ENCODE measurements around the gene SFMBT1.
"Not testable (repeated sequence)": the region's sequence is repeated elsewhere in the genome, so short reads cannot be mapped to it uniquely, and the experiment has no call there.

Gene SFMBT1

DNA sequence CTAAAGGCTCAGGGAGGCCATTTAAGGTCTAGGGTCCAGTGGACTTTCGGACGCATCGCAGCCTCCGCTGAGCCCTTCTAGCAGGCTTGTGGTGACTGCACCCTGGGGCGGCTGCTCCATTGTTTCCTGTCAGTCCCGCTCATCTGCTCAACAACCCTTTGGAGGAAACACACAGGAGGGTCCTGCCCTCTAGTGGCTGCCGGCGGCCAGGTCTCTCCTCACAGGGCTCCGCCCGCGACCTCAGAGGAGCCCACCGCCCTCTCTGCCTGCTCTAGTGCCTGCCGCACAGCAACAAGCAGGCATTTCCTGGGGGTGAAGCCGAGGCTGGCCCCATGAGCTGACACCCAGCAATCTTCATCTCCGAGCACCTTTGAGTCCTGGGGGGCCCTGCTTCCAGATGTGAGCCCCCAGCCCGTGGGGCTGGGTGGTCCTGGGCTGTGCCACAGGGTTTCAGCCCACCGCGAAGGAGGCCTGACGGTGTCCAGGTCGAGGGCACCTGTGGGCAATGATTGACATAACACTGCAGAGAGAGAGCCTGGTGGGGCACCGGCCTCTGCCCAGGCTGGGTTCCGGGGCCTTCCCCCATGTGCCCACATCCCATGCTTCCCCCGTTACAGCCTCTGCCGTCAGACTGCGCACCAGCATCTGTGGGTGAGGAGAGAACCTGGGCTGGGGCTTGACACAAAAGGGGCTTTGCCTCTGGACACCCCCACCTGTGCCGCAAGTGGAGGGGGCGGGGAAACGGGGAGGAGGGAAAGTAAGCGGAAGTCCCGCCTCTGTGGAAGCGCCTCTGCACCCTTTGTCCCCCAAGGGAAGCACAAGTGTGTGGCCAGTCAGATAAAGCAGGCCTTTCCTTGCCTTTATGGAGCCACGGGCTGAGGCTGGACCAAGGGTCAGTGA is 27.0 kb upstream of the SFMBT1 start:
- DNase-seq (ENCODE audit: low read depth in 2 of 2): peak; percentile 62 to 72

DNA sequence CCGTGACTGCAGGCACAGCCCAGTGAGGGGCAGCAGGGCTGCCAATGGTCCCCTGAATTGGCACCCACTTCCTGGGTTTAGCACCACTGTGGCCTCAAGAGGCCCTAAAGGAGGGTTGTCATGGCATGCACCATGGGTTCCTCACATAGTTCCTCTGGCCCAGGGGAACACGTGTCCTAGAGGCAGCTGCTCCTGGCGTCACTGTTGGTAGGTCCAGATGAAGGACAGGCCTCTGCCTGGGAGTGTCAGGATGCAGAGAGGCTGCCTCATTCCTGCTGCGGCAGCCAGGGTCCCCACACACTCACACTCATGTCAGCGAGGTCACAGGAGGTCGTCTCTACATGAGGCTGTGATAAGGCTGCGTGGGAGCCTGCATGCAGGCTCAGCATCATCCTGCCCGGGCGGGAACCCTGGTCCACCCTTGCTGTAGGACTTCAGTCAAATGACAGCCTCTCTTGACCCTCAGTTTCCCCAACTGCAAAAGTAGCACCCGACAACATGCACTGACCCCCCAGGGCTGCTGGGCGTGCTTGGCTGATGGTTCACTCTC is 26.1 kb upstream of the SFMBT1 start:
- no peak for DNase-seq (ENCODE audit: low read depth in 2 of 2)

DNA sequence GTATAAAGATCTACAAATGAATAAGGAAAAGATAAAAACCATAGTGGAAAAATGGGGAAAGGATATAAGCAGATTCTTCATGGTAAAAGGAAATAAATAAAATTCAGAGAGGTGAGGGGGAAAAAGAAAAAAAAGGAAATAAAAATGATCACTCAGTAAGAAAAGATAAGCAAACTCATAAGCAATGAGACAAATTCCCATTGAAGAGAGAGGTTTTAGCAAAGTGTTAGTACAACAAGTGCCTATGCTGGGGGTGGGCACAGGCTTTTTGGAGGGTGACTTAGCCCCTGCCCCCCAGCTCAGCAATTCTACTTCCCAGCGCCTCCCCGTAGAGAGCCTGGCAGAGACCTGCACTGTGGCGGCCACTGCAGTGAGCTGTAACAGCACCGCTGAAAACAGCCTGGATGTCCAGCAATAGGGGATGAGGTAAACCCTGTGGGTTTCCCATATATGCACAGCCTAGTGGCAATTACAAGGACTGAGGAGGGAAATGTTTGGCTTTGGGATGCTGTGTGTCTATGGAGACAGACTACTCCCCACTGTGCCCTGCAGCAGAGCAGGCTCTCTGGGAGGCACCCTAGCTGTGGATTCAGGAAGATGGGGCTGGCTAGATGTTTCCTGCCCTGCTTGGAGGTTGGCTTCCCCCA is 23.7 kb upstream of the SFMBT1 start:
- DNase-seq (ENCODE audit: low read depth in 2 of 2): no peak

DNA sequence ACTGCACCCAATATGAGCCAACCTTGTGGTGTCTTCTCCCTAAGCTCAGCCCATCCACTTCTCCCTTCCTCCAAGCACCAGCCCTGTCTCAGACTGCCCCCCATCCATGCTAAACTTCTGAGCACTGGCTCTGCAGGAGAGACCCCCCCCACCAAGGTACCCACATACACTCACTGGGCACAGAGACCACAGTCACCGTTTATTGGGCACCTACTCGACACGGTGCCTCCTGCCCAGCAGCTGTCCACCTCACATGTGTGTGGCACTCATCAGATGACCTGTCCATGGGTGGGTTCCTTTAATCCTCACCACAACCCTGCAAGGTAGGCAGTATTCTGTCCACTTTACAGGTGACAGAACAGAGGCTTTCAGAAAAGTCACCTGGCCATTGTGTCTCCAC is 22.3 kb upstream of the SFMBT1 start:
- DNase-seq (ENCODE audit: low read depth in 2 of 2): no peak

DNA sequence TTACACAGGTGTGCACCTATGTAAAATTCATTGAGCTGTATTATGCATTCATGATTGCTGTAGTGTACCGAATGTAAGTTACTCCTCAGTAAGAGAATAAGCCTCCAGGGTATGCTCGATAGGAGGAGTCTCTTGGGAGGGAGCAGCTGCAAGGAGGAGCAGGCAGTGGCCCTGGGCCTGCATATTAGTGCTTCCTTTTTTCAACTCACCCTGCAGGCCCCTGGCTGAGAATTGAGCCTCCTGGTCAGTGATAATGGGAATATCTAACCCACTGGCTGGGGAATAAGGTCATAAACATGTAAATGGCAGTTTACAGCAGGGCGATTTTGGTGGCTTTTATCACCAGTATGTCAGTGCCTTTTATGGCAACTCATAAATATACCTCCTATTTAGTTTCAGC is 21.7 kb upstream of the SFMBT1 start:
- DNase-seq (ENCODE audit: low read depth in 2 of 2): no peak

DNA sequence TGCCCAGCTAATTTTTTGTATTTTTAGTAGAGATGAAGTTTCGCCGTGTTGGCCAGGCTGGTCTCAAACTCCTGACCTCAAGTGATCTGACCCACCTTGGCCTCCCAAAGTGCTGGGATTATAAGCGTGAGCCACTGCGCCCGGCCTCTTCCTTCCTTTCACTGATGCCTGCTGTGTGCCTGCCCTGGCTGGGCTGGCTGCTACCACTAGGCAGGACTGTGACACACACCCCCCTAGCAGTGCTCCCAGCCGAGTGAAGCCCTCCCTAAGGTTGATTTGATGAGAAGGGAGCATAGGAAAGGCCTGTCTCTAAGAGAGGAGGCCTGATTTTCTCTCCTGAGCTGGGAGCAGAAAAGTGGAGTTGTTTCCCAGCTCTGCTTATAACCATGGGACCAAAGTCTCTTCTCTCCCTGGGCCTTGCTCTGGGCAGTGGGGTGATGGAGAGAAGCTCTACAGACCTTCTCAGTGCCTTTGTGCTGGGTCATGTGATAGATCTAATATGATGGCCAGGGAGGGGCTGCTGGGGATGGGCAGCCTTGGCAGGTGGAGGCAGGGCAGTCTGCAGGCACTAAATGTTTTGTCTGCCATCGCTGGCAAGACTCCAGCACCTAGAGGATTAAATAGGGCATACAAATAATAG is 20.1 kb upstream of the SFMBT1 start:
- no peak for DNase-seq (ENCODE audit: low read depth in 2 of 2)

DNA sequence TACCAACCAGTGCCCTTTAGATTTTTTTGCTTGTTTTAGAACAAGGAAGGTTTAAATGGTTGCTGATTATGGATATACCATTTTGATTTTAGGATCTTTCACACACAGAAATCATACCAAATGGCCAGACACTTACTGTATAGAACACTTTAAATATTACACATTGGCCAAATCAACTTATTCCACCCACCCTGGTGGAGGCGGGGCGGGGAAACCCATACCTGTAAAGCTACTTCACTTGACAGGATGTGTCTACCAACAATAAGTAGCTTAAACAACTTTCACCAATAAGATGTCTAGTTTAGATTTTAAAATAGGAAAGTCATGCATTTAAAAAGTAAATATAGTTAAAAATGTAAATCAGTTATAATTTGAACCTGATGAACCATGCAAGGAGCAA is 17.0 kb upstream of the SFMBT1 start:
- no peak for DNase-seq (ENCODE audit: low read depth in 2 of 2)

DNA sequence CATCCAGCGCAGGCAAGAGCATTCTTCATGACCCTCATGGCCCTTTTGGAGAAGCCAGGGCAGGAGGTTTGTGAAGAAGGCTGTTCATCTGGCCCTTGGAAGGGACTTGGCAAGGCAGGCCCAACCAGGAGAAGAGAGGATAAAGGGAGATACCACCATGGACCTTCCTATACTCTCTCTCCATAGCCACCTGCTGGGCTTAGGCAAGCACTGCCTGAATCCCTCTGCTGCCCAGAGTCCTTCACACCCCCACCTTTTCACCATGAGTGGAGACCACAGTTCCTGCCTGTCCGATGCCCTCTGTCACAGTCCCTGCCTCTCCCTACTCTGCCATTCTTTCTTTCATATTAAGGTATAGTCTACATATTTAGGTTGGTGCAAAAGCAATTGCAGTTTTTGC is 10.6 kb upstream of the SFMBT1 start:
- no peak for DNase-seq (ENCODE audit: low read depth in 2 of 2)

DNA sequence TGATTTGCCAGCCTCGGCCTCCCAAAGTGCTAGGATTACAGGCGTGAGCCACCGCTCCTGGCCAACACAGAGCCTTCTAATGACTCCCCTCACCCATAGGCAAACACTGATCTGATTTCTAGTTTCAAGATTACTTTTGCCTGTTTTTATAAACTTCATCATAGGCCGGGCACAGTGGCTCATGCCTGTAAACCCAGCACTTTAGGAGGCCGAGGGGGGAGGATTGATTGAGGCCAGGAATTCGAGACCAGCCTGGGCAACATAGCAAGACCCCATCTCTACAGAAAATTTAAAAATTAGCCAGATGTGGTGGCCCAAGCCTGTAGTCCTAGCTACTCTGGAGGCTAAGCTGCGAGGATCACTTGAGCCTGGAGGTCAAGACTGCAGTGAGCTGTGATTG is 8.4 kb upstream of the SFMBT1 start:
- DNase-seq (ENCODE audit: low read depth in 2 of 2): not testable (repeated sequence)

DNA sequence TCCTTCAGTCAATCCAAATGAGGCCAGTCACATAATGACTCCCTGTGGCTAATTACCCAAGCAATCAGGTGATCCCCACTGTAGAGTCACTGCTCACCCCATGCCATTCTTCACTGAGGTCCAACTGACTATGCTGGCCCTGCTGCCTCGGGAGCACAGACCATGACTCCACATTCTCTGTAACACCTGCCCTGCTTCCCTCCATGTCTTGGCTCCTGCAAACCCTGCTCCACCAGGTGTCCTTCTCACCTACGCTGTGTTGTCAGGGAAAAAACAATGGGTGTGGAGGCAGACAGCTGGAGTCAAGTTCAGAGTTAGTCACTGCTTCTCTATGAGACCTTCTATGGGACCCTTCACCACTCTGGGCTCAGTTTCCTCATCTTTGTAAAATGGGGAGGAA is 6.1 kb upstream of the SFMBT1 start:
- no peak for DNase-seq (ENCODE audit: low read depth in 2 of 2)

DNA sequence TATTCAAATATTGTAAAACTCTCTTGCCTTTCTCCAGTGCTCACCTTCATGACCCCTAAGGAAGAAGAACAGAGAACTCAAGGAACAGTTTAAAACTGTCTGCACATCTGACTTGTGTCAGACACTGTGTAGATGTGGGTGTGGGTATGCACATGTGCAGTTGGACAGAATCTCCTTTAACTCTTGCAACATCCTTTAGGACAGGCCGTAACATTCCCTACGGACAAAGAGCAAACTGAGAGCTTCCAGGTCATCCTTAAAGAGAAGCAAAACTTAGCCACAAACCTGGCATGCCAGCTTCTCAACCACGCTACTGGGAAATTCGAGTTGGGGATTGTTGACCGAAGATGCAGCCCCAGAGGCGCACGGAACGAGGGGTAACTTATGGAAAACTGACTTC is 4.1 kb upstream of the SFMBT1 start:
- no peak for DNase-seq (ENCODE audit: low read depth in 2 of 2)

DNA sequence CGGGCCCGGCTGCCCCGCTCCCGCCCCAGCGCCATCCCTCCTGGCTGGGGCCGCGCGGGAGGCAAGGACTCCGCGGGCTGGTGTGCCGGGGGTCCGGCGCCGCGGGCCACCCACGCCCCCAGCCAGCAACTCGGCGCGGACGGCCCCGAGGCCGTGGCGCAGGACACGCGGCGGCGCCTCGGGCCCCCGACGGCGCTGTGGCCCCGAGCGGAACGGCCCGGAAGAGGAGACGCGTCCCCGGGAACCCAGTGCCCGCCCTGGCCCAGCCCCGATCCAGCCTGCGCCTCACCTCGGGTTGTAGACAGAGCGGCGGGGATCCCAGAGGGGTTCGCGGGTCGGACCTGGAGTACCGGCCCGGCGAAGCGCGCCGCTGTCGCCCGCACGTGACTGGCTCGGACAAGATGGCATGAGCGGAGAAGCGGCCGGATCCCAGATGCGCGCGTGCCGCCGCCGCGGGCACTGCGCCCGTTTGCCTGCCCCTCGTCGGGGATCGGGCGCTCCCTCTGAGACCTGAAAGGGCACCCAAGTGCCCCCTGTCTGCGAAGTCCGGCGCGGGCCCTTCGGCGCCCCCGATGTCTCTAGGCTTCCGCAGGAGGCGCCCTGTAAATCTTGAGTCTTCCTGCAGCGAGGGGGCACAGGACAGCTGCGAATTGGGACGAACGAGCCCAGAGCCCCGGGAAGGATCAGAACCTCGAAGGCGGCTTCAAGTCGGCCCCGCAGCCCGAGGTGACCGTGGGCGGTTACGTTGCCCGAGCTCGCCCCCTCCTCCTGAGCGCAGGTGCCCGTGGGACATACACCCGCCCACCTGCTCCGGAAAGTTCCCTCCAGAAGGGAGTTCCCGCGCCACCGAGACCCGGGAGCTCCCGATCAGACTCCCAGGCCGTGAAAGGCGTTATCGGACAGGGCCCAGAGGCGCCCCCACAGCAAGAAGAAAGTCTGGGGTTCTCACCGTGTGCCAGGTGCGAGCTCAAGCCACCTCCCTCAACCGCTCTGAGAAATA is 598 bp upstream of the SFMBT1 start:
- peak; percentile 23 to 25 for DNase-seq (ENCODE audit: low read depth in 2 of 2)

DNA sequence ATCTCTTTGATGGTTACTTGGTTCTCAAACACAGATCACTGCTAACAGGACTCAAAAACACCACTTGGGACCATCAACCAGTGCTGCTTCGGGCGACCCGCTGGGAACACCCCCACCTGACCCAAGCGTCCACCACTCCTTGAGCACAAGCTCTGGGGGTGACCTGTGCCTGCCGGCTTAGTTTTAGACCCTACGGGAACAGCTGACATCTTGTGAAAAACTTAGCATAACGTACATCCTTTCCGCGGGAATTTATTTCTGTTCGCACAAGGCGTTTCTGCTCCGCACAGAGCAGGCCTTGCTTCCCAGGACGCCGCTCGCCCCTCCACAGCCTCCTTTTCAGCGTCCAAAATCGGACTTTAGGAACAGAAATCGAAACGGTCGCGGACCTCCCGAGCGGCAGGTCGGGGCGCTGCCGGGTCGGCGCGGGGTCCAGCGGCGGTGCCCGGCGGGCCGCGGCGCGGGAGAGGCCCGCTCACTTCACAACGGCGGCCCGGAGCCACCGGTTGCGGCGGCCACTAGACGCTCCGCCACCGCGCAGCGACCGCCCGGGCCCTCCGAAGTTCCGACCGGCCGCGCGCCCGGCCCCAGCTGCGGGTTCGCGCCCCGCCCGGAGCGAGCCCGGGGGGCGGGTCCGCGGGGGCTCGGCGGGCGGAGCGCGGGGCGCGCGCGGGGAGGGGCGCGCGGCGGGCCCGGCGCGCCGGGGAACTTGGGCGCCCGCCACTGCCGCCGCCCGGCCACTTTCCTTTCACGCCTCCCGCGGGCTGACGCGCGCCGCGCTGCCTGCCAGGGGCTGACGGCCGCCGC is 959 bp downstream of the SFMBT1 start:
- DNase-seq (ENCODE audit: low read depth in 2 of 2): peak in 1 of 2 donors; percentile 29

DNA sequence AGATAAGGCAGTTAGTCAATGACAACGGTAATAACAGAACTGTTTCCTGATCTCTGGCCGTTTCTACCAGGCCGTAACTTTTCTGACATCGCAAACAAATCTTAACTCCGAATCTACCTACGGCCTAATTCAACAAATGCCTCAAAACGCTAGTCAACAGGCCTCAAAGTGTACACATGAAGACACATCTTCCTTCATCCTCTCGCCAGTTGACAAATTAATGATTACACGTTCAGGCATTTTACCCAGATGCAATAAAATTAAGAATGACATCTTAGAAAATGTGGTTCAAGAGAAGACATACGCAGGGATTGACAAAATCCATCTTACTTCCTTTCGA is 1.5 kb downstream of the SFMBT1 start:
- DNase-seq (ENCODE audit: low read depth in 2 of 2): no peak

DNA sequence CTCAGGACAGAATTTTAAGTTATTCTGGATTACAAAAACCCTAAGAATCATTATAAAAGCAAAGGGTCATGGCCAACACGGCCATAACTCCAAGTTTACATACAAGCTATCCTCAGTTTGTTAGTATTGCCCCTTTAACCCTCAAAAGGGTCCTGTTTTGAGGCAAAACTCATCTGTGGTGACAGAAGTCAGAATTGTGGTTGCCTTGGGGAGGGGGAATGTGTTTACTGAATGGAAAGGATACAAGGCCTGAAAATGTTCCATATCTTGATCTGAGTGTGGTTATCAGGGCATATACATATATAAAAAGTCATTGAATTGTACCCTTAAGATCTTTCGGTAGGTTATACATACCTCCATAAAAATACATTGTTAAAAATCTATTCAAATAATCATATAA is 2.1 kb downstream of the SFMBT1 start:
- no peak for DNase-seq (ENCODE audit: low read depth in 2 of 2)

DNA sequence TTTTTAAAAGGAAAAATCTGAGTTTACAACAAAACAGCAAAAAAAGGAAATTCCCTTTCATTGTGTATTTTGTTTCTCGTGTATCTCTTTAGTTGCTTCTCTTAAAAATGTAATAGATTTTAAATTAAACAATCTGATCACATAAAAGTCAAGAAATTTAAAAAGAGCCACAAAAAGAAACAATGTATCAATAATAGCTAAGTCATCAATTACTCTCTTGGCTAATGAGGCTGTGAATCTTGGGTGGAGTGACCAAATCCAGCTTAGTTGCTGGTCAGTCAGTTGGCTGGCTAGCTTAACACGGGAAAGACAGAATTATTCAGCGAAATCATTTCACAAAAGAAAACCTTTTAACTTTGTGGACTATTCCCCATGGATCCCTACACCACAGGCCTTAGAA is 3.2 kb downstream of the SFMBT1 start:
- no peak for DNase-seq (ENCODE audit: low read depth in 2 of 2)

DNA sequence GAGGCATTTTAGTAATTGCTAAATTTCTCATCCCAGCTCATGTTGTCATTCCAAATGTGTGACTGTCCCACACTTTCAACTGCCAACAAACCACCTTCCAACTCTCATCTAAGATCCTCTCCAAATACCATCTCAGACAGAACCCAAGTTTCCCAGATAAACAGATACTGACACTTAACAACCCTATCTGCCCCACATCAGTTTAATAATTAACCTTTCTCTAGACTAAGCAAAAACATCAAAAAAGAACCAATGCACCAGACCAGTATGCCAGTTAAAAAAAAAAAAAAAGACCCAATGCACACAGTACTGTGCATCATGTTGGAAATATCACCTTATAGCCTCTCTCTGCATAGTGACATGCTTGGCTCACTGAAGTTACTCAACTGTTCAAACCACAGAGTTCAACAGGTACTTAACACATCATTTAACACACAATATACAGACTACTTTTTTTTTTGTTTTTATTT is 5.5 kb downstream of the SFMBT1 start:
- no peak for DNase-seq (ENCODE audit: low read depth in 2 of 2)

DNA sequence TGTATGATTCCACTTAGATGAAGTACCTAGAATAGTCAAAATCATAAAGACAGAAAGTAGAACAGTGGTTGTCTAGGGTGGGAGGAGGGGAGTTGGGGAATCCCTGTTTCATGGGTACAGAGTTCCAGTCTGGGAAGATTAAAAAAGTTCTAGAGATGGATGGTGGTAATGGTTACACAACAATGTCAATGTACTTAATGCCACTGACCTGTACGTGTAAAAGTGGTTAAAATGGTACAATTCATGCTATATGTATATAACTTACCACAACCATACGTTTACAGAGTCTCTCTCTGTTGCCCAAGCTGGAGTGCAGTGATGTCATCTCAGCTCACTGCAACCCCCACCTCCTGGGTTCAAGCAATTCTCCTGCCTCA is 6.5 kb downstream of the SFMBT1 start:
- no peak for DNase-seq (ENCODE audit: low read depth in 2 of 2)

DNA sequence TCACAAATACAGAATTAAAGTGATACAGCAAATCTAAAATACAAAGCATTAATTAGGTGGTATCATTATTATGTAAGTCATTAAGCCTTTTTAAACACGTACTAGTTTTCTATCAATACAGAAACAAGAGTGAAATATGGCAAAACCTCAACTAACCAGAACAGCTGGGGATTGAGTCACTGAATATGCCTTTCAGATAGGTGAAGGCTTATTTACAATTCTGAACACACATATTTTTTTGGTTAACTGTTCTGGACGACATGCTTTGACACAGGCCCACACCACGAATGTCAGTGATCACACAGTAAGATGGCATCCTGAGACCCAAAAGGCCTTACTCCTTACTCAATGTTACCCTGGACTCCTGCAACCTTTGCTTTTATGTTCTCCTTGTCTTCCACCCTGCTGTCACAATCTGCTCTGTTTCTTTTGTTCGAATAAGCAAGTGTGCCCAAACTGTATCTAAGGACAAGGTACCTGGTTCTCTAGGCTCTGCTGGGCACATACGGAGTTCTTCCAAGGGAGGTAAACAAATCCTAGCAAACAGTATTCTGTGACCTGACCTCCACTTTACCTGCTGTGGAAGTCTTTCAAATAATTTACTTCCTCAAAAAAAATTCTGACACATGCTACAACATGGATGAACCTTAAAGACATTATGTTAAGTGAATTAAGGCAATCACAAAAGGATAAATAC is 7.0 kb downstream of the SFMBT1 start:
- no peak for DNase-seq (ENCODE audit: low read depth in 2 of 2)

All from stimulated activated CD4-positive, alpha-beta T cell treated with anti-CD3 and anti-CD28 coated beads, Interleukin-1b, Interleukin-23, amount 100 ng/mL, for 1 hour (primary cell).